Fibroblast of the aortic adventitia (primary cell): Measurements from ENCODE around the gene FFAR1. TPM values are rescaled to one million over a fixed set of nuclear protein-coding genes. Genes with fewer than 3 reads are reported as not detected.

Experiments
- DNase-seq: peaks from one replicate; pipeline ENCODE4 v3.0.0-alpha.2; 2010; ENCODE audit warnings: low read depth
- H3K4me3 ChIP-seq: 2 replicates; pipeline ENCODE4 v1.5.1; 2011; ENCODE audit warnings: low read depth, mild to moderate bottlenecking, control low read depth, low read length, moderate library complexity
- total RNA-seq: library from RNA; depleted of rRNA; stranded (reverse); fragments of >200 nt; gene quantifications from 2 replicates; pipeline ENCODE4 v1.2.3, GENCODE V29; 2012; ENCODE audit warnings: low replicate concordance
- TF ChIP-seq, protein P1 (sequence below): IDR thresholded peaks from 2 replicates; pipeline ENCODE4 v1.5.1; 2011; ENCODE audit warnings: mild to moderate bottlenecking, low read length, control low read depth, inconsistent platforms; ENCODE audit not compliant: insufficient read depth

The FFAR1 gene
- total RNA-seq, 1 donor = not detected

DNA sequence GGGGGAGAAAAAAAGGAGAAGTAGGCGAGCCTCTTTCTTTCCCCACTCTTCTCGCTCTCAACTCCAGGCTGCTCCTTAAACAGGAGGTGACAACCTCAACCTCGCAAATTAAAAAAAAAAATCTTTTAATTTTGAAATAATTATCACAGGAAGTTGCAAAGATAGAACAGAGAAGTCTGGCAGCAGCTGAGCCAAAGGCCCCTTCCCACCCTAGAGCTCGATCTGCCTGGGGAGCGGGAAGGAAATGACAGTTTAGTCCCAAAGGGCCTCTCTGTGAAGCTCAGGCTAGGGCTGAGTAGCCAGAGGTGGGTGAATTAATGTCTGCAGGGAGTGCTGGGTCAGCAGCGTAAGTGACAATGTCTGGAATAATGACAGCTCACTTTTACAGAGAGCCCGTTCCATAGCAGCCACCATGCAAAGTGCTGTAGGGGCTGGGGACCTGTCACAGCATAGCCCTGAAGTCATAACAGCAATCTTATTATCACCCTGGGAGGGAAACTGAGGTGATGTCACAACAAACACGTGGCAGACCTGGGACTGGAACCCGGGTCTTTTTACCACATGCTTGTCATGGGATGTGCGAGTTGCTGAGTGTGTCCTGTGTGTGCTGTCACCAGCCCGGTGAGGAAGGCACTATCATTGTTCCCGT is 27.5 kb upstream of the FFAR1 start:
- TF ChIP-seq, protein P1, sequence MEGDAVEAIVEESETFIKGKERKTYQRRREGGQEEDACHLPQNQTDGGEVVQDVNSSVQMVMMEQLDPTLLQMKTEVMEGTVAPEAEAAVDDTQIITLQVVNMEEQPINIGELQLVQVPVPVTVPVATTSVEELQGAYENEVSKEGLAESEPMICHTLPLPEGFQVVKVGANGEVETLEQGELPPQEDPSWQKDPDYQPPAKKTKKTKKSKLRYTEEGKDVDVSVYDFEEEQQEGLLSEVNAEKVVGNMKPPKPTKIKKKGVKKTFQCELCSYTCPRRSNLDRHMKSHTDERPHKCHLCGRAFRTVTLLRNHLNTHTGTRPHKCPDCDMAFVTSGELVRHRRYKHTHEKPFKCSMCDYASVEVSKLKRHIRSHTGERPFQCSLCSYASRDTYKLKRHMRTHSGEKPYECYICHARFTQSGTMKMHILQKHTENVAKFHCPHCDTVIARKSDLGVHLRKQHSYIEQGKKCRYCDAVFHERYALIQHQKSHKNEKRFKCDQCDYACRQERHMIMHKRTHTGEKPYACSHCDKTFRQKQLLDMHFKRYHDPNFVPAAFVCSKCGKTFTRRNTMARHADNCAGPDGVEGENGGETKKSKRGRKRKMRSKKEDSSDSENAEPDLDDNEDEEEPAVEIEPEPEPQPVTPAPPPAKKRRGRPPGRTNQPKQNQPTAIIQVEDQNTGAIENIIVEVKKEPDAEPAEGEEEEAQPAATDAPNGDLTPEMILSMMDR = no peak
- no peak overlapping the region for H3K4me3 ChIP-seq
- no peak for DNase-seq

DNA sequence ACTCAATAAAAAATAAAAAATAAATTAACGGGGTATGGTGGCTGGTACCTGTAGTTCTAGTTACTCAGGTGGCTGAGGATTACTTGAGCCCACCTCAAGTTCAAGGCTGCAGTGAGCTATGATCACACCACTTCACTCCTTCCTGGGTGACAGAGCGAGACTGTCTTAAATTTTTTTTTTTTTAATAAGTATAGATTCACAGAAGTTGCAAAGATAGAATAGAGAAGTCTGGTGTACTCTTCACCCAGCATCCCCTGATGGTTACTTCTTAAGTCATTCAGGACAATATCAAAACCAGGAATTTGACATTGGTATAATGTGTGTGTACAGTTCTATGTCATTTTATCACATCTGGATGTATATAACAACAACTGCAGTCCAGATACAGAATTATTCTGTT is 26.4 kb upstream of the FFAR1 start:
- TF ChIP-seq, protein P1 = no peak
- DNase-seq = no peak
- H3K4me3 ChIP-seq = no peak overlapping the region

- DNase-seq = no peak
These were observed 25.7 kb upstream of the FFAR1 start for GRCh38 chr19:35322014-35322413.

DNA sequence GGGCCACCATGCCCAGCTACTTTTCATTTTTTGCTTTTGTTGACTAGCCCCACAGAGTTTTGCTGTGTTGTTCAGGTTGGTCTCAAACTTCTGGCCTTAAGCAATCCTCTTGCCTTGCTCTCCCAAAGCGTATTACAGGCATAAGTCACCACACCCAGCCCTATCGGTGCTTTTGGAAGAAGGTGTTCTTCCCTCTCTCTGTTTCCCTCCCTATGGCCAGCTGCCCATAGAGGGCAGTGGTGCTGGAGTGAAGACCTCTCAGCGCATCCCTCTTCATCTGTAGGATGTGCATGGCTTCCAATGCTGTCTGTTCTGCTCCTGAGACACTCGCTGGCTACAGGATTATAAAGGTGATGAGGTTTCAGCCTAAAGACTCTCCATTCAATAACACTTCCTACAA is 20.1 kb upstream of the FFAR1 start:
- TF ChIP-seq, protein P1 = no peak
- DNase-seq = no peak
- no peak overlapping the region for H3K4me3 ChIP-seq

More at GRCh38 chr19:35322014-35322413, 25.7 kb upstream of the FFAR1 start:
- no peak overlapping the region for H3K4me3 ChIP-seq
- TF ChIP-seq, protein P1 = no peak

DNA sequence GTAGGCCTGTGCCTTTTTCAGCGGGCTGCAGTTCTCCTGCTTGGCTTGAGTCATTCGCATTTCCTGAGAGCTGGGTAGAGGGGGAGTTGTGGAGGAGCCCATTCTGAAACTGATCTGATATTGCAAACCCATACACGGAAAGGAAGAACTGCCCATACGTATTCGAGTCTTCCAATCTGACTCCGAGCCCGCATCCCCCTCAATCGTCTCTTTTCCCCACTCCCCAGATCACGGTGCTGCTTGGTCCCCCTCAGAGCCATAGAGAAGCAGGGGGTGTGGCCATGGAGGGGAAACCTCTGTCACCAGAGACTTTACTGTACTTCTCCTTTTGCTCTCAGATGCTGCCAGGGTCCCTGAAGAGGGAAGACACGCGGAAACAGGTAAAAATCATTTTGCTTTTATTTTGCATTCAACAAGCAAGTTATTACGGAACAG is 18.8 kb upstream of the FFAR1 start, which contains the start of gene CD22:
TSS of gene CD22 (plus strand) at position 337 of the 435 bp plus-strand sequence. CDS start 2,854 bp downstream, outside the sequence.
- TF ChIP-seq, protein P1 = no peak
- H3K4me3 ChIP-seq = no peak within 1 kb of the TSS
- no peak for DNase-seq

DNA sequence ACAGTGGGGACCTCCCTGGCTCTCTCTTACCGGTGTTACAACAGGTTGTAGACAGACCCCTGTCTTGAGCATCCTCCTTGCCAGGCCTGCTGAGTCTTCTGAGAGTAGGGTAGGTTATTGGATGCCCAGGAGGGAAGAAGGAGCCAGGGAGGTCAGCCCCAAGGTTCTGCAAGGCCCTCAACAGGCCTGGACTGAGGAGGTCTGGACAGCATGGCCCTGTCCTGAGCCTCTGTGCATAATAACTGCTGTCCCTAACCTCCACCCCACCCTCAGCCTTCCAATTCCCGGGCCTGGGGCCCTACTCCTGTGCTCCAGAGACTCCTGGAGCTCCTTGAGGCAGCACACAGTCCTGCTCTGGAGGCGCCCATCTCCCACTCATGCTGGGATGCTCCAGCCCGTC is 18.4 kb upstream of the FFAR1 start:
- no peak overlapping the region for H3K4me3 ChIP-seq
- TF ChIP-seq, protein P1 = no peak
- DNase-seq = no peak

DNA sequence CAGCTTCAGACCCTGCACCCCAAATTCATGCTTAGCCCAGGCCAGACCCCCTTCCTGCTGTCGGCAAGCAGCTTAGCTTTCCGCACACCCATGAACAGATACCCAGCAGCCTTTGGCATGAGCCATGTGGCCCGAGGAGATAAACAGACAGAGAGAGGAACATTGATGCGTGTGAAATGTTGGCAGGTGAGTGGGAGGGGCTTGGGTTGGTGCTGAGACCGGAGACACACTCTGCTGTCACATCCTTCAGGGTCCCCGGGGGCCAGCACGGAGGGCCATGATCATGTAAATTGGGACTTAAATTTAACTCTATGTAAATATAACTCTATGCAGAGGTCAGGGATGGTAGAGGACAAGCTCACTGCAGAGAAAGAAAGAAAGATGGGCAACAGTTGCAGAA is 17.2 kb upstream of the FFAR1 start:
- DNase-seq = no peak
- H3K4me3 ChIP-seq = no peak overlapping the region
- TF ChIP-seq, protein P1 = no peak
